ACC112 (cell line): ENCODE data around the gene NSG1.
"Not testable (repeated sequence)": the region's sequence is repeated elsewhere in the genome, so short reads cannot be mapped to it uniquely, and the experiment has no call there.

Experiments
- H2AFZ ChIP-seq: fragments of 200-600 bp; sonication (generic); one replicate; pipeline ENCODE4 v1.6.0; 2017; ENCODE audit warnings: antibody characterized with exemption, low read length; ENCODE audit not compliant: unreplicated experiment
- H3K27ac ChIP-seq: fragments of 200-600 bp; sonication (generic); 2 replicates; pipeline ENCODE4 v1.5.1; 2014; ENCODE audit warnings: low read depth, mild to moderate bottlenecking, antibody characterized with exemption, low read length, moderate library complexity
- H3K27me3 ChIP-seq: fragments of 200-600 bp; sonication (generic); 2 replicates; pipeline ENCODE4 v1.6.1; 2014; ENCODE audit warnings: mild to moderate bottlenecking, antibody characterized with exemption, low read length, moderate library complexity, mixed read lengths; ENCODE audit not compliant: insufficient read depth
- H3K36me3 ChIP-seq: fragments of 200-600 bp; sonication (generic); 2 replicates; pipeline ENCODE4 v1.6.1; 2016; ENCODE audit warnings: mild to moderate bottlenecking, antibody characterized with exemption, low read length, moderate library complexity, mixed read lengths; ENCODE audit not compliant: insufficient read depth
- H3K4me1 ChIP-seq: fragments of 200-600 bp; sonication (generic); one replicate; pipeline ENCODE4 v1.6.1; 2016; ENCODE audit warnings: low read length, mixed read lengths; ENCODE audit not compliant: insufficient read depth, unreplicated experiment, control insufficient read depth
- H3K4me3 ChIP-seq: fragments of 200-600 bp; sonication (generic); 2 replicates; pipeline ENCODE4 v1.5.1; 2014; ENCODE audit warnings: mild to moderate bottlenecking, low read depth, low read length
- H3K79me2 ChIP-seq: fragments of 200-600 bp; sonication (generic); one replicate; pipeline ENCODE4 v1.6.0; 2016; ENCODE audit warnings: low read length; ENCODE audit not compliant: control insufficient read depth, unreplicated experiment, insufficient read depth

NSG1 gene

DNA sequence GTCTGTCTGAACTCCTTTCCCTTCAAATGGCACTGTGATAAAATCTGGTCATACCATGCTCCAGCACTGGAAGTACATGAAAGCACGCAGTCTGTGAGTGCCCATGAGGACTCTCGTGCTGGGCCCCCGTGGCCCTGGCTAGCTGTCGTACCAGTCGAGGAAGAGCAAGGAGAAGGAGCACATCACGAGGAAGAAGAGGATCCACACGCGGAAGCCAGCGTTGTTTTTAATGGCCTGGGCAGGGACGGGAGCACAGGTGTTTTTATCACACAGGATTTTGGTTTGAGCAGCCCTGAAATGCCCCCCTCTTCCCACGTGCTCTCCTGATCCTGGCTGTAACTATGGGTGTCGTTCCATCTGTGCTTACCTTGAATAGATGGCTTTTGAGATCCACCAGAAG lies 33.0 kb downstream of the NSG1 start:
- Histone ChIP-seq H3K27me3 (no peaks in the 10 kb centered on the region), H3K27ac (no peak overlapping the region), H3K36me3 (no peaks in the 10 kb centered on the region), H3K4me1 (no peaks in the 10 kb centered on the region), H2AFZ (no peak overlapping the region), H3K79me2 (no peaks in the 10 kb centered on the region), H3K4me3 (no peak overlapping the region)

GRCh38 chr4:4420421-4420820 lies 33.5 kb downstream of the NSG1 start:
- no peaks in the 10 kb centered on the region for H3K36me3 ChIP-seq
- H3K27me3 ChIP-seq: no peaks in the 10 kb centered on the region
- H3K79me2 ChIP-seq: no peaks in the 10 kb centered on the region

DNA sequence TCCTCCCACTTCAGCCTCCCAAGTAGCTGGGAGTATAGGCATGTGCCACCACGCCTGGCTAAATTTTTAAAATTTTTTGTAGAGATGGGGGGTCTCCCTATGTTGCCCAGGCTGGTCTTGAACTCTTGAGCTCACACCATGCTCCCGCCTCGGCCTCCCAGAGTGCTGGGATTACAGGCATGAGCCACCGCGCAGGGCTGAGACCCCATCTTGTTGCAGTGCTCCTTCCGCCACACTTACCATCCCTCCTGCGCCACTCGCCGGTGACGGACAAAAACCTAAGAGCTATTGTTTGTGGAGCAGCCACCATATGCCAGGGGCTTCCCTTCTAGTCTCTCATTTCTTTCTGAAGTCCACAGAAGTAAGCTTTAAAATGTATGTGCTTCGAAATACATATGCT lies 34.5 kb downstream of the NSG1 start:
- Histone ChIP-seq H3K27ac (no peak overlapping the region), H3K4me1 (no peaks in the 10 kb centered on the region), H3K36me3 (no peaks in the 10 kb centered on the region), H3K79me2 (no peaks in the 10 kb centered on the region), H3K27me3 (no peaks in the 10 kb centered on the region), H3K4me3 (no peak overlapping the region), H2AFZ (no peak overlapping the region)

More at GRCh38 chr4:4420421-4420820, 33.5 kb downstream of the NSG1 start:
- H3K4me1 ChIP-seq: no peaks in the 10 kb centered on the region
- no peak overlapping the region for H3K4me3 ChIP-seq
- H2AFZ ChIP-seq: no peak overlapping the region
- no peak overlapping the region for H3K27ac ChIP-seq

GRCh38 chr4:4422117-4422516 lies 35.2 kb downstream of the NSG1 start:
- H3K79me2 ChIP-seq, H3K27ac ChIP-seq, H3K4me3 ChIP-seq, H2AFZ ChIP-seq, H3K27me3 ChIP-seq, H3K36me3 ChIP-seq, H3K4me1 ChIP-seq: not testable (repeated sequence)

DNA sequence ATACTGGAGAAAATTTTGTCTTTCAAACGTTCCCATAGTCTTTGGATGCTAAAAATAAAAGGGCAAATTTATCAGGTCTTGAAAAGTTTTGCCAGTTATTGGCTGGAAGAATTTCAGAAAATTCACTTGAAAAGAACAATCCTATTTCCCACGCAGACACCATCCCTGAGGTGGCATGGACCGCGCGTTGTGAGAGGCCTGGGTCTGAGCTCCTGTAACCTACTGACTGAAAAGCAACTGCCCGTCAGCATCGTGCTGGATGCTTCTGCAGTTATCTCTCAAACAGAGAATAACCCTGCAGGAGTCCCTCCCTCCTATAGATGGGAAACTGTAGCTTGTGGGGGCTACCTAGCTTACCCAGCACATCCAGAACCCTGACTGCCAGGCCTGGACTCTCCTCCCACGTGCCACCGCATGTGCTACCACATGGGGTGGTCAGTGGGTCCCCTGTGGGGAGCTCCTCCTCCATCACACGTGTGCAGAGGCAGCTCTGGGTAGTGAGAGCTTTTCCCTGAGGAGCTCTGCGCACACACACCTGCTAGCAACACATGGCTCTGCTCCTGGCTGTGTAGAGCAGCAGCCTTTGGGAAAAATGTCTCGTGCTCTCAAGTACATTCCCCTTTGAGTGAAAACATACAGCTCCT lies 36.1 kb downstream of the NSG1 start:
- no peaks in the 10 kb centered on the region for H3K36me3 ChIP-seq
- no peaks in the 10 kb centered on the region for H3K79me2 ChIP-seq
- no peaks in the 10 kb centered on the region for H3K27me3 ChIP-seq
- no peak overlapping the region for H3K27ac ChIP-seq
- H3K4me1 ChIP-seq: no peaks in the 10 kb centered on the region
- no peak overlapping the region for H3K4me3 ChIP-seq
- no peak overlapping the region for H2AFZ ChIP-seq

DNA sequence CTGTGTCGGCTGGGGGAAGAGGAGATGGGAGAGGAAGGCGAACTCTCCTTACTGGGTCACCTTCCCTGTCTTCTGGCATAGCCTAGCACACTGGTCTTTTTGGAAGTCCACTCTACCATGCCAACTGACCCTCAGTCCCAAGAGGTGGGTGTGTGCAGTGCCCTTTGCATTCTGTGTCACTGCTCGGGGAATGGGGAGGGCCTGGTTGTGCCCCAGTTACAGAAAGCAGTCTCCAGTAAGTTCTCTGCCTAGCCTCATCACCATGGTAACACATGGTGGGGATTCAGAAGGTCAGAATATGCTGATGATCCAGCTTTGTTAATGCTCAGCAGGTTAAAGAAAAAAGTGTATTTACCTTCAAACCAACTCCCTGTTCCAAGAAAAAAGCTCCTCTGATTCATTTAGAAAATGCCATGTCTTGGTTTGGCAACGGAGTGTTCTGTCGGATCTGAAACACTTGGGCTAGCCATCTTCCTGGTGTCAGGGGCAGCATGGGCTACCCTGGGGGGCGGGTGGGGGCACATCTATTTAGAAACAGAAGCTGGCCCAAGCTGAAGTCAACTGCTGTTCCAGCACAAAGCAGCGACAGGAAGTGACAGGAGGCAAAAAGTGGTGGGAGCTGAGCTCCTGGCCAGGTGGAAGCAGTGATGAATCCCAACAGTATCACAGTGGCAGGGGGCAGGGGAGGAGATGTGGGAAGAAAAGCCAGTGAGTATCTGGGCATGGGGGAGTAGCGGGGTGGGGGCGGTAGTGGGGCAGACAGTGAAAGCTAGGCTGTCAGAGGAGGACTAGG lies 37.0 kb downstream of the NSG1 start:
- Histone ChIP-seq H3K4me1 (no peaks in the 10 kb centered on the region), H3K27me3 (no peaks in the 10 kb centered on the region), H2AFZ (no peak overlapping the region), H3K36me3 (0 out of 2 replicates have a peak, but pooled peaks cover 3% of the 10 kb centered on the region), H3K4me3 (no peak overlapping the region), H3K27ac (no peak overlapping the region), H3K79me2 (no peaks in the 10 kb centered on the region)

DNA sequence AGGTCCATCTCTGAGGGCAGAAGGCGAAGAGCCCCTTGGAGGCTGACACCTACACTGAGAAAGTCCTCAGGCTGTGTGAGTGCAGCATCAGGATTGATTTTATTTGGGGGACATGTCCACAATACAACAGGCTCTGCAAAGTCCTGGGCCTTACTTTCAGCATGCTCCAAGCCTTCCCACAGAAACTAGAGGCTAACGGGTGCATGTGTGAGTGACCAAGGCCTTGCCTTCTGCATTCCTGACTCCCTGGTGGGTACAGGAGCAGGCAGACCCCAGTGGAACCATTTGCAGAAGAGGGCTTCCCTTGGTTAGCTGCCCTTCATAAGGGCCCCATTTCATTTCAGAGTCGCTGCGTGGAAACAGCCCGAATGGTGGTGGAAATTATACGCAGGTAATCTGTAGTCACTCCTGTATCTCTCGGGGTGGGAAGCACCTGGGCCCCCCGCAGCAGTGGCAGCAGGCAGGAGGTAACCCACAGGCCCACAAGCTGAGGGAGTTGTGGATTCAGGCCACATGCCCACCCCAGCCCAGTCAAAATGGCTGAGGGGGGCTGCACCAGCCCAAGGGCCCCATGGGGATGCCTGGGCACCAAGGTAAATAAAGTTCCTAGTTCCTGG lies 37.7 kb downstream of the NSG1 start:
- Histone ChIP-seq H3K27me3 (no peaks in the 10 kb centered on the region), H3K4me1 (no peaks in the 10 kb centered on the region), H3K27ac (no peak overlapping the region), H2AFZ (no peak overlapping the region), H3K4me3 (no peak overlapping the region), H3K36me3 (0 out of 2 replicates have a peak, but pooled peaks cover 3% of the 10 kb centered on the region), H3K79me2 (no peaks in the 10 kb centered on the region)

DNA sequence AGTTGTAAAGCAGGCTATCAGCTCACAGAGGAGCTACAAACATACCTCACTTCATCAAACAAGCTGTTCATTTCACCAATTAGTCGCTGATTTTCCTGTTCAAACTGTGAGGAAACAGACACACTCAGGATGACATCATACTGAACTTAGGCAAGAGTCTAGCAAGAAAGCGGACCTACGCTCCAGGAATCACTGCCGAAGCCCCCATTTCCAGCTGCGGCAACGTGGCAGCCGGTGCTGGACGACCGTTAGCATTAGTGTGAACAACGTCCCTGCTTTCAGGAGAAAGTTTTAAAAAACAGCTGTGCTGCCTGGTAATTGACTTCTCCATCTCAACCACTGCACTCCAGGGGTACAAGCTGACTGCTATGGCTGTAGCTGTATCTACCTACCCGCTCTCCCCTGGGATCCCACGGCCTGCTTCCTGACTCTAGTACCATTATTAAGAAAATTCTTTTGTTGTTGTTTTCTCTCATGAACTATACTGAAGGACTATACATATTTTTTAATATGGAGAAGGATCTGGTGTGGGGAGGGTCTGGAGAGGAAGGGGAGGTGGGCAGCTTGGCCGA lies 38.3 kb downstream of the NSG1 start:
- H3K27me3 ChIP-seq: no peaks in the 10 kb centered on the region
- no peak overlapping the region for H3K27ac ChIP-seq
- no peaks in the 10 kb centered on the region for H3K79me2 ChIP-seq
- H3K36me3 ChIP-seq: 0 out of 2 replicates have a peak, but pooled peaks cover 3% of the 10 kb centered on the region
- H3K4me1 ChIP-seq: peaks cover 3% of the 10 kb centered on the region
- H3K4me3 ChIP-seq: no peak overlapping the region
- no peak overlapping the region for H2AFZ ChIP-seq

DNA sequence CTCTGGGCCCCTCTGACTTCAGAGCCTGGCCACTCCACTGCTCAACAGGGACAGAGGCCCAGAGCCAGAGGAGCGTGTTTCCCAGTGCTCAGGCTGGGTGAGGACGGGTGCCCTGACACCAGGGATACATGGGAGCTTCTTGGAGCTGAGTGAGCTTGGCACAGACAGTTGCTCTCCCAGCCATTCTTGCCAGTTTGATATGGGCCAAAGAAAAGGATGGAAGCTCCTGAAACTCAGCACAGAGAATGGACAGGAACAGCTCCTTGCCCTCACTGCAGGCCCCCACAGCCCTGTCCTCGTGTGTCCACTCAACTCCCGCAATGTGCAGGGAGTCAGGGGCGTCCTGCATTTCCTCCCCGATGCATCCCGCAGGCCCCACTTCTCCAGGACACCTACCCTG lies 38.8 kb downstream of the NSG1 start:
- no peaks in the 10 kb centered on the region for H3K79me2 ChIP-seq
- 0 out of 2 replicates have a peak, but pooled peaks cover 3% of the 10 kb centered on the region for H3K36me3 ChIP-seq
- no peak overlapping the region for H3K27ac ChIP-seq
- no peak overlapping the region for H2AFZ ChIP-seq
- H3K4me3 ChIP-seq: no peak overlapping the region
- H3K4me1 ChIP-seq: peaks cover 8% of the 10 kb centered on the region
- no peaks in the 10 kb centered on the region for H3K27me3 ChIP-seq

DNA sequence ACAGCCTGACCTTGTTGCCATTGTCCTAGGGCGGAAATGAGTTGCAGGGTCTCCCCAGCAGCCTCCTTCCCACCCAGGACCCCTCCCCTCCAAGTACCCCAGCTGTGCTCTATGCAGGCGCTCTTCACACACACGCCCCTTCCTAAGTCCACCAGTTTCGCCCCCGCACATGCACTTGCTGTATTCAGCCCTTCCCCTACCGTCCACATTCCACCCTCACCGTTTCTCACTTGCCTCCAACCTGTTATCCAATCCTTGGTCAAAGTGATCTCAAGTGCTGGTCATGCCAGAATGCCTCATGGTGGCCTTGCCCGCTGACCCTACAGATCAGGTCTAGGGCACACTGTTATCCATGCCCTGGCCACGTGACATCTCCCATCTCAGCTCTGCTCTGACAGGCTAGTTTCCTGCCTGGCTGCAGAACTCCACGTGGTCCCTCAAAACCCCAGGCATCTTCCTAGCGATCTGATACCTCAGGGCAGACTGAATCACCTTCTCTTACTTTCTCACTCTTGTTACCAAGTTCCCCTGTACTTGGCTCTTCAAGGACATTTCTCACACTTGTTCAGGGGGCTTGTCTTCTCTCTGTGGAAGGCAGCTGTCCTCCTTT lies 39.7 kb downstream of the NSG1 start:
- H3K4me3 ChIP-seq: no peak overlapping the region
- H3K27ac ChIP-seq: no peak overlapping the region
- H2AFZ ChIP-seq: no peak overlapping the region
- H3K36me3 ChIP-seq: 0 out of 2 replicates have a peak, but pooled peaks cover 3% of the 10 kb centered on the region
- H3K79me2 ChIP-seq: no peaks in the 10 kb centered on the region
- H3K27me3 ChIP-seq: no peaks in the 10 kb centered on the region
- peaks cover 11% of the 10 kb centered on the region for H3K4me1 ChIP-seq
